Type B pancreatic cell (in vitro differentiated cells): ENCODE data around the gene MIPEP. TPM values are rescaled to one million over a fixed set of nuclear protein-coding genes. Genes with fewer than 3 reads are reported as not detected.

Experiments
- DNase-seq: peaks from one replicate; pipeline ENCODE4 v3.0.0; 2021; ENCODE audit warnings: mixed read lengths; ENCODE audit not compliant: unreplicated experiment; ENCODE audit errors: extremely low spot score
- H3K27ac Mint-ChIP-seq: 2 replicates; pipeline ENCODE4 v1.8.0; 2021; ENCODE audit warnings: mild to moderate bottlenecking, mixed read lengths
- H3K27me3 Mint-ChIP-seq: 2 replicates; pipeline ENCODE4 v1.8.0; 2021; ENCODE audit warnings: mixed read lengths
- H3K36me3 Mint-ChIP-seq: 2 replicates; pipeline ENCODE4 v1.8.0; 2021; ENCODE audit warnings: mixed read lengths
- H3K4me1 Mint-ChIP-seq: one replicate; pipeline ENCODE4 v1.8.0; 2021; ENCODE audit warnings: mixed read lengths; ENCODE audit not compliant: unreplicated experiment
- H3K4me3 Mint-ChIP-seq: 2 replicates; pipeline ENCODE4 v1.8.0; 2021; ENCODE audit warnings: mild to moderate bottlenecking, mixed read lengths
- H3K9me3 Mint-ChIP-seq: 2 replicates; pipeline ENCODE4 v1.8.0; 2021; ENCODE audit warnings: mixed read lengths
- CTCF ChIP-seq: fragments of 200-600 bp; sonication (generic); conservative IDR thresholded peaks from 2 replicates; pipeline ENCODE4 v1.5.0; 2021; ENCODE audit warnings: antibody characterized with exemption, mild to moderate bottlenecking
- total RNA-seq: library from RNA; stranded (reverse); gene quantifications from 2 replicates; pipeline ENCODE4 v1.2.1, GENCODE V29; 2021; ENCODE audit warnings: low replicate concordance

Gene MIPEP
- total RNA-seq, 1 donor from 2014 or later, result 29.9 TPM

- H3K27ac Mint-ChIP-seq, result peak overlapping the region; percentile 38
Measured at GRCh38 chr13:23833733-23834611, 55.2 kb downstream of the MIPEP start.

GRCh38 chr13:23828866-23829265, 60.3 kb downstream of the MIPEP start:
- Mint-ChIP-seq H3K36me3 (peaks cover 35% of the 10 kb centered on the region), H3K4me1 (peaks cover 5% of the 10 kb centered on the region), H3K4me3 (no peak overlapping the region), H3K27me3 (no peaks in the 10 kb centered on the region), H3K9me3 (peaks cover 4% of the 10 kb centered on the region), H3K27ac (no peak overlapping the region)
- no peak for DNase-seq
- TF ChIP-seq CTCF, result no peak

More at GRCh38 chr13:23833733-23834611, 55.2 kb downstream of the MIPEP start:
- no peaks in the 10 kb centered on the region for H3K27me3 Mint-ChIP-seq
- H3K9me3 Mint-ChIP-seq, result no peaks in the 10 kb centered on the region
- H3K4me3 Mint-ChIP-seq, result no peak overlapping the region
- TF ChIP-seq CTCF, result no peak
- peaks cover 41% of the 10 kb centered on the region for H3K36me3 Mint-ChIP-seq
- H3K4me1 Mint-ChIP-seq, result peaks cover 8% of the 10 kb centered on the region
- no peak for DNase-seq

GRCh38 chr13:23828086-23828485, 61.1 kb downstream of the MIPEP start:
- Mint-ChIP-seq H3K27ac (no peak overlapping the region), H3K9me3 (peaks cover 4% of the 10 kb centered on the region), H3K36me3 (peaks cover 35% of the 10 kb centered on the region), H3K27me3 (no peaks in the 10 kb centered on the region), H3K4me3 (no peak overlapping the region), H3K4me1 (peaks cover 5% of the 10 kb centered on the region)
- no peak for TF ChIP-seq CTCF
- no peak for DNase-seq

- Mint-ChIP-seq H3K27me3 (no peaks in the 10 kb centered on the region), H3K9me3 (peaks cover 4% of the 10 kb centered on the region), H3K4me1 (peaks cover 5% of the 10 kb centered on the region), H3K27ac (peak overlapping the region; percentile 33), H3K4me3 (peak overlapping the region; percentile 39), H3K36me3 (peaks cover 31% of the 10 kb centered on the region)
- no peak for DNase-seq
- no peak for TF ChIP-seq CTCF
Measured at GRCh38 chr13:23825179-23825578, 64.0 kb downstream of the MIPEP start.

- no peak overlapping the region for H3K27ac Mint-ChIP-seq
- H3K9me3 Mint-ChIP-seq, result peaks cover 4% of the 10 kb centered on the region
Measured at GRCh38 chr13:23824371-23824770, 64.8 kb downstream of the MIPEP start.

More at GRCh38 chr13:23824371-23824770, 64.8 kb downstream of the MIPEP start:
- DNase-seq, result no peak
- TF ChIP-seq CTCF, result no peak
- Mint-ChIP-seq H3K4me3 (no peak overlapping the region), H3K36me3 (peaks cover 31% of the 10 kb centered on the region), H3K4me1 (peaks cover 5% of the 10 kb centered on the region), H3K27me3 (no peaks in the 10 kb centered on the region)
